ENCODE results near the gene MICAL3. TPM values are rescaled to one million over a fixed set of nuclear protein-coding genes. Genes with fewer than 3 reads are reported as not detected.
A peak's percentile ranks its signal among the peaks of the same experiment; 100 is the strongest.
"Not testable (repeated sequence)": the region's sequence is repeated elsewhere in the genome, so short reads cannot be mapped to it uniquely, and the experiment has no call there.

Gene MICAL3
- total RNA-seq, 1 experiment from 2014 or later, result 13.4 TPM

- DNase-seq (ENCODE audit: low spot score), result no peak
These were observed 244.1 kb downstream of the MICAL3 start for GRCh38 chr22:17780116-17780740.

DNA sequence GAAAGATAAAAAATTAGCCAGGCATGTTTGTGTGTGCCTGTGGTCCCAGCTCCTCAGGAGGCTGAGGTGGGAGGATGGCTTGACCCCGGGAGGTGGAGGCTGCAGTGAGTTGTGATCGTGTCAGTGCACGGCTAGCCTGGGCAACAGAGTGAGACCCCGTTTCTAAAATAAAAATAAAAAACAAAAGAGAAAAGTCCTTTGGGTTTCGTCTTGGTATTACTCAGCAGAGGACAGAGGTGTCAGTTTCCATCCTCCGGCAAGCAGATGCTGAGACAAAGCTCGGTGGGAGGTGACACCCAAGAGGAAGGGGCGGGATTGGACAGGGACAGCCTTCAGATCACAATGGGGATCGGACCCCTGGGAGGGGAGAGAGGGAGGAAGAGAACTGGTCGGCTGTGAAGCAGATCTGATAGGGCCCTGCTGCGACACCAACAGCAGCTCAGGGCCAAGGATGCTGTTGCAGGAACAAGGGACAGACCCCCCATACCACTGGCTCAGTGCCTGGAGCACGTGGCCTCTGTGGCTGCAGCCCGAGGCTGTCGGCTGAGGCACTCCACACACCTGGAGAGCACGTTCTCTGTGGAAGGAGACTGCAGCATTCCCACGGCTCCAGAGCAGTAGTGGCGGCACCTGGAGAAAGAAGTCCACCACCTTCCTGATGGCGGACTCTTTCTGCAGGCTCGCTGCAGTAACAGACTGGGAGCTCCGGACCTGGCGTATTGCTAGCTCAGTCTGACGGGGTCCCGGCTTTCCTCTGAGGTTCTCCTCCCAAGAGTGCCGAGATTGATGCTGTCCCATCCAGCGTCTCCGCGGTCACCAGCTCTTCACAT is 244.9 kb downstream of the MICAL3 start:
- DNase-seq (ENCODE audit: low spot score), result no peak

DNA sequence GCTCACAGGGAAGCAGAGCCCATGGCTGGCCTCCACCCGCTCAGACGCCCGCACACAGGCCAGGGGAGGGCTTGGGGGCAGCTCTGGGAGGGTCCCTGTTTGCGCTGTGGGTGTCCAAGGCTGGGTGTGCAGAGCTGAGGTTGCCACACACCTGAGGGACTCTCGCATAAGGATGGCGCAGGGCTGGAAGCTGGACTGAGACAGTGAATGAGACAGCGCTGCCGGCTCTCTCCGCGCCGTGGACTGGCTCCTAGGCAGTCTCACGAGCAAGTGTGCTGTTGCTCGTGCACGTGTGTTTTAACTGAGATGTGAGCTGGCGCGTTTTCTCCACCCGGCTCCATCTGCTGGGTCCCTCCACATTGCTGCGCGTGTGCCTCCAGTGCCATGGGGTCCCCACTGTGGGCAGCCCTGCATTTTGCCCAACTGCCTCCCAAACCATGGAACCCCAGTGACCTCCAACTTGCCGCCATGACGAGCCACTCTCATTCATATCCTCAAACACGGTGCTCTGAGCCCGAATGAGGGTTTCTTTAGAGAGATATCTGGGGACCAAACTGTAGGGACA is 245.9 kb downstream of the MICAL3 start:
- DNase-seq (ENCODE audit: low spot score), result no peak

GRCh38 chr22:17777717-17778044 is 246.7 kb downstream of the MICAL3 start:
- DNase-seq (ENCODE audit: low spot score), result no peak

GRCh38 chr22:17777005-17777716 is 247.2 kb downstream of the MICAL3 start:
- no peak for DNase-seq (ENCODE audit: low spot score)

GRCh38 chr22:17775781-17776465 is 248.4 kb downstream of the MICAL3 start:
- DNase-seq (ENCODE audit: low spot score), result no peak

DNA sequence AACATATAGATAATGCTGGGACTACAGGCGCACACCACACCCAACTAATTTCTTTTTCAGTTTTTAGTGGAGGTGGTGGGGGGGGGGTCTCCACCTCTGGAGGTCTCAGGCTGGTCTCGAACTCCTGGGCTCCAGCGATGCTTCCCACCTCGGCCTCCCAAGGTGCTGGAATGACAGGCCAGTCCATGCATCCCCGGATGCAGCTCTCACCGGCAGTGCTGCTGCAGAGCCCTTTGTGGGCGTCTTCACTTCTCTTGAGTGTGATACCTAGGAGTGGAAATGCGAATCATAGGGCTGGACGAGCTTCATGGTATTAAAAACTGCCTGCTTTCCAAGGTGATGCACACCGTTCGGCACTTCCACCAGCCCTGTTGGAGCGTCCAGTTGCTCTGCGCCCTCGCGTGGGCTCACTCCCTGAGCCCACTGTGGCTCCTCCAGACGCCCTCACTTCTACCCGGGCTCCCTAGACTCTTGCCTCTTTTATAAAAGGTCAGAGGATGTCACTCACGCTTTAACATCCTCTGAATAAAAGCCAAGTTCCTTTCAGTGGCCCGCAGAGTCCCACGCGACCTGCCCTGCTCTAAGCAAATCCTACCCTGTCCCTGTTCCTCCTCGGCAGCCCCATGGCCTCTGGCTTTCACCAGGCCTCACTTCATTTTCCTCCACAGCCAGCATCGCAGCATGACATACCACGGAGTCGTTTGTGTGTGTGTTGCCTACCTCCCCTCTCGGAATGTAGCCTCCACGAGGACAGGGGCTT is 249.3 kb downstream of the MICAL3 start:
- DNase-seq (ENCODE audit: low spot score), result no peak

DNA sequence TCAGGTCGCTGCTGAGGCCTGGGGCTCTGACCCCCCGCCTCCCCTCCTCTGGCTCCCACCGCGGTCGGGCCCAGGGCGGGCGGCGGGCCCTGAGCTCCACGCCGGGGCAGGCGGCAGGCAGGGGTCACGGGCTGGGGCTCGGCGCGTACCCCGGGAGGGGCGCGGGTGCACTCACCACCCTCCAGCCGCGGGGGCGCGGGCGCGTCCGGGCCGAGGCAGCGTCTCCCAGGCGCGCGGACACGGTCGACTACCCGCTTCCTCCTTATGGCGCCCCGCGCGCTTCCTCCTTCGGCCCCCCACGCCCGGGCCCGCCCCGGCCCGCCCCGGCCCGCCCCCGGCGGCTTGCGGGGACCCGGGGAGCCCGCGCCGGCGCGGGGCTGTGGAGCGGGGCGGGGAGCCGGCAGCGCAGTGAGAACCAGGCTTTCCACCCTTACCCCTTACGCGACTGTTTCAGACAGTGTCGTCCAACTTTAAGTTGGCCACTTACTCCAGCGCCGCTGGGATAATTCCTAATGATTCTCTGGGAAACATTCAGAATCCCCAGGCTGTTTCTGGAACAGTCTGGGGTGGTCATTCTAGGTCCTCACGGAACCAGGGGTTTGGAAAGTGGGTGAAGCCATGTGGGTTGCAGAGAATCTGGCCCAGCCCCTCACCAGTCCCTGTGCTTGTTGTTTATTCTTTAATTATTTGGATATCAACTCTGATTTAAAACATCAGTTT is 250.0 kb downstream of the MICAL3 start, which contains the start of gene BID:
BID (minus strand) TSS at position 264 of the 720 bp plus-strand sequence. CDS start 24,353 bp downstream, outside the sequence.
- DNase-seq (ENCODE audit: low spot score), result no peak

- DNase-seq (ENCODE audit: low spot score), result no peak
These were observed 250.7 kb downstream of the MICAL3 start for GRCh38 chr22:17773606-17774205.

GRCh38 chr22:17772958-17773605 is 251.3 kb downstream of the MICAL3 start:
- peak; percentile 57 for DNase-seq (ENCODE audit: low spot score)

- peak; percentile 45 for DNase-seq (ENCODE audit: low spot score)
These were observed 252.0 kb downstream of the MICAL3 start for GRCh38 chr22:17772249-17772957.

- DNase-seq (ENCODE audit: low spot score), result no peak
These were observed 253.9 kb downstream of the MICAL3 start for GRCh38 chr22:17770180-17771077.

GRCh38 chr22:17769716-17770082 is 254.7 kb downstream of the MICAL3 start:
- no peak for DNase-seq (ENCODE audit: low spot score)

- no peak for DNase-seq (ENCODE audit: low spot score)
These were observed 255.2 kb downstream of the MICAL3 start for GRCh38 chr22:17769013-17769715.

- no peak for DNase-seq (ENCODE audit: low spot score)
These were observed 256.9 kb downstream of the MICAL3 start for GRCh38 chr22:17767233-17768065.

- not testable (repeated sequence) for DNase-seq (ENCODE audit: low spot score)
These were observed 259.5 kb downstream of the MICAL3 start for GRCh38 chr22:17764852-17765251.
